Smooth muscle cell (in vitro differentiated cells): ENCODE data around the gene SUGCT. TPM values are rescaled to one million over a fixed set of nuclear protein-coding genes. Genes with fewer than 3 reads are reported as not detected.

Experiments used
- DNase-seq: peaks from one replicate; lab custom pipeline; 2025; ENCODE audit not compliant: unreplicated experiment; lab: John Stamatoyannopoulos, UW
- H2AFZ ChIP-seq: fragments of 200-600 bp; sonication (generic); 2 replicates; pipeline ENCODE4 v1.6.0; 2016; ENCODE audit warnings: antibody characterized with exemption, low read depth, mild to moderate bottlenecking
- H3F3A ChIP-seq: fragments of 200-600 bp; sonication (generic); 2 replicates; pipeline ENCODE4 v1.6.0; 2017; ENCODE audit warnings: antibody characterized with exemption, low read depth
- H3K27ac ChIP-seq: fragments of 200-600 bp; sonication (generic); 2 replicates; pipeline ENCODE4 v1.5.1; 2016; ENCODE audit warnings: low read depth, mild to moderate bottlenecking
- H3K27me3 ChIP-seq: fragments of 200-600 bp; sonication (generic); 2 replicates; pipeline ENCODE4 v1.6.1; 2016; ENCODE audit warnings: low read depth, mild to moderate bottlenecking
- H3K36me3 ChIP-seq: fragments of 200-600 bp; sonication (generic); 2 replicates; pipeline ENCODE4 v1.5.1; 2016; ENCODE audit warnings: low read depth
- H3K4me1 ChIP-seq: fragments of 200-600 bp; sonication (generic); 2 replicates; pipeline ENCODE4 v1.5.1; 2016; ENCODE audit warnings: low read depth
- H3K4me2 ChIP-seq: fragments of 200-600 bp; sonication (generic); 2 replicates; pipeline ENCODE4 v1.6.0; 2016; ENCODE audit warnings: mild to moderate bottlenecking
- H3K4me3 ChIP-seq: fragments of 200-600 bp; sonication (generic); 2 replicates; pipeline ENCODE4 v1.5.1; 2016; ENCODE audit warnings: mild to moderate bottlenecking
- H3K79me2 ChIP-seq: fragments of 200-600 bp; sonication (generic); 2 replicates; pipeline ENCODE4 v1.6.0; 2016; ENCODE audit warnings: low read depth, mild to moderate bottlenecking
- H3K9ac ChIP-seq: fragments of 200-600 bp; sonication (generic); 2 replicates; pipeline ENCODE4 v1.6.0; 2016; ENCODE audit warnings: low read depth
- H3K9me3 ChIP-seq: fragments of 200-600 bp; sonication (generic); replicated peaks from 2 replicates; pipeline ENCODE4 v1.5.1; 2016; ENCODE audit warnings: low read depth
- H4K20me1 ChIP-seq: fragments of 200-600 bp; sonication (generic); 2 replicates; pipeline ENCODE4 v1.6.0; 2016; ENCODE audit warnings: low read depth
- WGBS: methylation state at CpG from one replicate; pipeline ENCODE4 v1.1.7; 2016; ENCODE audit warnings: low lambda C conversion rate; 5-methylcytosine and 5-hydroxymethylcytosine counted together
- polyA plus RNA-seq: library from polyadenylated mRNA; unstranded; fragments of >200 nt; fragmentation: Nextera tagmentation; extraction: Ambion mirVana; gene quantifications from 2 replicates; pipeline ENCODE4 v1.2.1, GENCODE V29; 2016
- total RNA-seq: library from RNA; depleted of rRNA; stranded (reverse); fragments of >200 nt; gene quantifications from 2 replicates; pipeline ENCODE4 v1.2.3, GENCODE V29; 2014
- TF ChIP-seq, protein P1 (sequence below): fragments of 200-600 bp; sonication (generic); IDR thresholded peaks from 2 replicates; pipeline ENCODE4 v1.5.1; 2017; ENCODE audit warnings: borderline replicate concordance, mild to moderate bottlenecking, antibody characterized with exemption; ENCODE audit not compliant: insufficient read depth, poor library complexity, severe bottlenecking

SUGCT gene
- total and polyA plus RNA-seq, 2 experiments from 2014 or later, result 16.9 to 65.8 TPM

DNA sequence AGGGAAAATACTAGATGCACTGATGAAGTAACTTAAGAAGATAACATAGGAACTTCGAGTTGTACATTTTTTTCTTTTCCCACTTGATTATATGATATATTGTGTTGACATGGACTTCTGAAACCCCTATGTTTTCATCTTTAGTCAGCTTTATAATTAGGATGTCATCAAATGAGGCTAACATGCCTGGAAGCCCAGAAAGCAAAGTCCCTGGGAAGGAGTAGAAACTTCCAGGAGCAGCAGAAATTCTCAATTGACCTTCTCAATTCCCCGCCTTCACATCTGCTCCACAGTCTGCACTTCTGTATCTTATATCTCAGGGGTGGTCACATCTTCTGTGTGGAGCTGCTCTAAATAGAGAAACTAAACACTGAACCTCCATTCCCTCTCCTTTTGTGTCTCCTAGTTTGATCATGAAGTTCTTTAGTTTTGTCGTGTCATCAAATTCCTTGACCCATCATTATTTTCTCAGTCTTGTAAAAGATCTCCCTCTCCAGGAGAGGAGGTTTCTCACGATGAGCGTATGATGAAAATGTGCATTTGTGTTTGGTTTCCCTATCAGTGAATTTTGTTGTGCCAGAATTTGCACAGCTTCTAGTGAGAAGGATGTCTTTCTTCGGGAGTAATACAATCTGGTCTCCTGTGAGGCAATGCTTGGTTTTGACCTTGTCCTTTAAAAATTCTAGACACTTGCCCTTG is 303.3 kb downstream of the SUGCT start:
- H3K4me3 ChIP-seq, result no peak overlapping the region

DNA sequence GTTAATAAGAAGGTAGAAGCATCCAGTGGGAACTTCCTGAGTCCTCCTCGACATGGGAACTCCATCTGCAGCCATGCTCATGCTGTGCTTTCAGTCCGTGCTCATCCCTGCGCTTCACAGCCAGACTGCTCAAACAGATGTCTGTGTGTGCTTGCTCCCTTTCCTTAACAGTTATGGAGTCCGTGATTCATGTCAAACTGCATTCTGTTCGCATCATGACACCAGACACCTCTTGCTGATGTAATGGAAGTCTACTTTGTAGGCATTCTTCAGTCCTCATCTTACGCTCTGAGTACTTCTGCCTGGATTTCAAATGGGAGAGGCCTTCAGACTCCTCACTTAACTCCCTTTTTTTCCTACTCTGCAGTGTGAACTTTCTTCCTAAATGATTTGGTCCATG is 304.9 kb downstream of the SUGCT start:
- H3K9me3 ChIP-seq, result no peaks in the 10 kb centered on the region
- TF ChIP-seq, protein P1, sequence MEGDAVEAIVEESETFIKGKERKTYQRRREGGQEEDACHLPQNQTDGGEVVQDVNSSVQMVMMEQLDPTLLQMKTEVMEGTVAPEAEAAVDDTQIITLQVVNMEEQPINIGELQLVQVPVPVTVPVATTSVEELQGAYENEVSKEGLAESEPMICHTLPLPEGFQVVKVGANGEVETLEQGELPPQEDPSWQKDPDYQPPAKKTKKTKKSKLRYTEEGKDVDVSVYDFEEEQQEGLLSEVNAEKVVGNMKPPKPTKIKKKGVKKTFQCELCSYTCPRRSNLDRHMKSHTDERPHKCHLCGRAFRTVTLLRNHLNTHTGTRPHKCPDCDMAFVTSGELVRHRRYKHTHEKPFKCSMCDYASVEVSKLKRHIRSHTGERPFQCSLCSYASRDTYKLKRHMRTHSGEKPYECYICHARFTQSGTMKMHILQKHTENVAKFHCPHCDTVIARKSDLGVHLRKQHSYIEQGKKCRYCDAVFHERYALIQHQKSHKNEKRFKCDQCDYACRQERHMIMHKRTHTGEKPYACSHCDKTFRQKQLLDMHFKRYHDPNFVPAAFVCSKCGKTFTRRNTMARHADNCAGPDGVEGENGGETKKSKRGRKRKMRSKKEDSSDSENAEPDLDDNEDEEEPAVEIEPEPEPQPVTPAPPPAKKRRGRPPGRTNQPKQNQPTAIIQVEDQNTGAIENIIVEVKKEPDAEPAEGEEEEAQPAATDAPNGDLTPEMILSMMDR, result no peak
- H3K27me3 ChIP-seq, result no peaks in the 10 kb centered on the region
- no peak overlapping the region for H3K9ac ChIP-seq
- H2AFZ ChIP-seq, result no peak overlapping the region
- no peak for DNase-seq
- H3K36me3 ChIP-seq, result no peaks in the 10 kb centered on the region
- 88% methylated on average over 6 of the region's 6 CpGs for WGBS
- H4K20me1 ChIP-seq, result no peaks in the 10 kb centered on the region
- H3K79me2 ChIP-seq, result no peaks in the 10 kb centered on the region
- peak overlapping the region; percentile 32 for H3K27ac ChIP-seq
- H3F3A ChIP-seq, result no peaks in the 10 kb centered on the region
- no peaks in the 10 kb centered on the region for H3K4me1 ChIP-seq
- no peak overlapping the region for H3K4me3 ChIP-seq
- no peak overlapping the region for H3K4me2 ChIP-seq

More for the DNA sequence above, 303.3 kb downstream of the SUGCT start:
- Histone ChIP-seq H3K9me3 (no peaks in the 10 kb centered on the region), H3K36me3 (no peaks in the 10 kb centered on the region), H2AFZ (peak overlapping the region; percentile 1), H3F3A (no peaks in the 10 kb centered on the region), H3K9ac (peak overlapping the region; percentile 14), H3K79me2 (no peaks in the 10 kb centered on the region), H3K27me3 (no peaks in the 10 kb centered on the region), H4K20me1 (no peaks in the 10 kb centered on the region), H3K4me2 (peak overlapping the region; percentile 16), H3K27ac (peak overlapping the region; percentile 86), H3K4me1 (no peaks in the 10 kb centered on the region)
- DNase-seq, result no peak
- 78% methylated on average over 6 of the region's 6 CpGs for WGBS
- TF ChIP-seq, protein P1, result no peak

DNA sequence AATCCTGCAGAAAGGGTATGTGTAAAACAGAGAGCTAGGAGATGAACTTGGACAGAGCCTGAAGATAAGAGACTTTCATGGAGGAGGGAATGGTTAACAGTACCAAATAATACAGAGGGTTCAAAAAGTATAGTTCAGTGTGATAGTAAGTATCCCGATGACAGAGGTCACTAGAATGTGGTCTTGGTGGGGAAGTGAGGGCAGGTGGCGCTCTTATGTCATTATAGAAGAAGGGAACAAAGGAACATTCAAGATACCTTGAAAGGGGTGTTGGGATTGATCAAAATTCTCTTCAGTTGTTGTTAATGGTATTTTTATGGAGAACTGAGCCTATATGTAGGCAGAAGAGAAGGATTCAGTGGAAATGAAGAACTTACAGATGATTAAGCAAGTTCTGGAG is 312.5 kb downstream of the SUGCT start:
- Histone ChIP-seq H3K9ac (no peak overlapping the region), H3K4me3 (no peak overlapping the region), H3K9me3 (no peaks in the 10 kb centered on the region), H3K36me3 (no peaks in the 10 kb centered on the region), H3K4me2 (no peak overlapping the region), H3K79me2 (no peaks in the 10 kb centered on the region), H2AFZ (no peak overlapping the region), H3K27me3 (no peaks in the 10 kb centered on the region), H3F3A (no peaks in the 10 kb centered on the region), H3K4me1 (no peaks in the 10 kb centered on the region), H3K27ac (no peak overlapping the region), H4K20me1 (no peaks in the 10 kb centered on the region)
- 73% methylated on average over 2 of the region's 2 CpGs for WGBS
- TF ChIP-seq, protein P1, result no peak
- DNase-seq, result no peak

DNA sequence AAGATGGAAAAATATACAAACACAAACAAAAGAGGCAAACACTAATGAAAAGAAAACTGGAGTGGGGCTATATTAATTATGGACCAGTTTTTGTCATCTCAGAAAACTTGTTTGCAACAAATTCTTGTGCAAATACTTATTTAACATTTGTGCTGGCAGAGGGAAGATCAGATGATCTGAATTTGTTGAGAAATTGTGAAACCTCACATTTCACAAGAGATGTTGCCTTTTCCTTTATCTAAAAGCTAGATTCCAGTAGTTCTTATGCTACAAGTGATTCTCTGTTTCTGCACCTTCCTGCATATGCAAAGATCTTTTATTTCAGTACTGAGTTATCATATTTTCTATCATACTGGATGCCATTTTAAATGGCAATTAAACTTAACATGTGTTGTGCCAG is 320.7 kb downstream of the SUGCT start:
- Histone ChIP-seq H3K9ac (no peak overlapping the region), H3K4me3 (no peak overlapping the region), H3F3A (no peaks in the 10 kb centered on the region), H3K9me3 (no peaks in the 10 kb centered on the region), H3K27me3 (no peaks in the 10 kb centered on the region), H4K20me1 (no peaks in the 10 kb centered on the region), H3K79me2 (no peaks in the 10 kb centered on the region), H2AFZ (no peak overlapping the region), H3K4me1 (no peaks in the 10 kb centered on the region), H3K27ac (no peak overlapping the region), H3K36me3 (no peaks in the 10 kb centered on the region), H3K4me2 (no peak overlapping the region)
- TF ChIP-seq, protein P1, result no peak
- DNase-seq, result no peak
